ENCODE data around the gene DHCR7.

DNA sequence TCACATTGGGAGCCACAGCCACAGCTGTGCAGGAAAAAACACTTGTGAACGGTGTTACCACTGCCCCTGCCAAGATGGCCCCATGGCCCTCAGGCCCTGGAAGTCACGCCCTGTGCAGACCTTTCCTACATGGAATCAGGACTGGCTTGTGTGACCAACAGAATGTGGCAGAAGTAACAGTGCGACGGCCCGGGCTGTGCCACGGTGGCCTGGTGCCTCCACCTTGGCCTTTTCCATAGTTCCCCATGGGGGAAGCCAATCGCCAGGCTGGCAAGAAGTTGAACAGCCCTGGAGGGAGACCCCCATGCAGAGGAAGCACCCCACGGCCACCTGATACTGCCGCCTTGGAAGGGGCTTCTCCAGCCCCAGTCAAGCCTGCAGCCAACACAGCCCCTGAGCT, 48.0 kb downstream of the DHCR7 start:
- TF ChIP-seq, protein P1, sequence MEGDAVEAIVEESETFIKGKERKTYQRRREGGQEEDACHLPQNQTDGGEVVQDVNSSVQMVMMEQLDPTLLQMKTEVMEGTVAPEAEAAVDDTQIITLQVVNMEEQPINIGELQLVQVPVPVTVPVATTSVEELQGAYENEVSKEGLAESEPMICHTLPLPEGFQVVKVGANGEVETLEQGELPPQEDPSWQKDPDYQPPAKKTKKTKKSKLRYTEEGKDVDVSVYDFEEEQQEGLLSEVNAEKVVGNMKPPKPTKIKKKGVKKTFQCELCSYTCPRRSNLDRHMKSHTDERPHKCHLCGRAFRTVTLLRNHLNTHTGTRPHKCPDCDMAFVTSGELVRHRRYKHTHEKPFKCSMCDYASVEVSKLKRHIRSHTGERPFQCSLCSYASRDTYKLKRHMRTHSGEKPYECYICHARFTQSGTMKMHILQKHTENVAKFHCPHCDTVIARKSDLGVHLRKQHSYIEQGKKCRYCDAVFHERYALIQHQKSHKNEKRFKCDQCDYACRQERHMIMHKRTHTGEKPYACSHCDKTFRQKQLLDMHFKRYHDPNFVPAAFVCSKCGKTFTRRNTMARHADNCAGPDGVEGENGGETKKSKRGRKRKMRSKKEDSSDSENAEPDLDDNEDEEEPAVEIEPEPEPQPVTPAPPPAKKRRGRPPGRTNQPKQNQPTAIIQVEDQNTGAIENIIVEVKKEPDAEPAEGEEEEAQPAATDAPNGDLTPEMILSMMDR (IDR thresholded peaks at IDR 0.05), result no peak
- no peak for TF ChIP-seq POLR2A (IDR thresholded peaks at IDR 0.05)

Data from uterus (tissue), 2 donors.